ENCODE measurements around the gene RAB11FIP5.

DNA sequence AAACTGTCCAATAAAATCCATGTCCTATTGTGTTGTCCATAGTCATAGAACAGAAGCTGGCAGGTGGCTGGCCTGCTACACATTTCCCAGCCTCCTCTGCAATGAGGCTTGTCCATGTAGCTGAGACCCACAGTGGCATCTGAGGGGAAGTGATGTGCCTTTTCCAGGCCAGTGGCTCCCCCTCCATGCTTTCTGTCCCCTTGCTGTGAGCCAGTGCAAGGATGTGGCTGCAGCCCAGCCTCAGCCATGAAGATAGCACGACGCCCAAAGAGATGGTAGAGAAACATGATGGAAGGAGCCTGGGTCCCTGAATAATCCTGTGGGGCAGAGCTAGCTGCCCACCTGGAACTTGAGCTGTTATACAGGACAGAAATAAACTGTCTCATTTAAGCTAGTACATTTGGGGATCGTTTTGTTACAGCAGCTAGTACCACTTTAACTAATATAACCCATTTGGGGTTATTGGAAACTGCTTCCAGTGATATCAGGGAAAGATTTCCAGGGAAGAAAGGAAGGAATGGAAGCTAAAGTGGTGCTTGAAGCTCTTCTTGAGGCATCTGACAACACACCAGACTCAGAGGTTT is 81.6 kb downstream of the RAB11FIP5 start:
- TF ChIP-seq, protein P1, sequence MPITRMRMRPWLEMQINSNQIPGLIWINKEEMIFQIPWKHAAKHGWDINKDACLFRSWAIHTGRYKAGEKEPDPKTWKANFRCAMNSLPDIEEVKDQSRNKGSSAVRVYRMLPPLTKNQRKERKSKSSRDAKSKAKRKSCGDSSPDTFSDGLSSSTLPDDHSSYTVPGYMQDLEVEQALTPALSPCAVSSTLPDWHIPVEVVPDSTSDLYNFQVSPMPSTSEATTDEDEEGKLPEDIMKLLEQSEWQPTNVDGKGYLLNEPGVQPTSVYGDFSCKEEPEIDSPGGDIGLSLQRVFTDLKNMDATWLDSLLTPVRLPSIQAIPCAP (CRISPR knock-in tag; IDR thresholded peaks at IDR 0.05; ENCODE audit: borderline replicate concordance) = no peak
- TF ChIP-seq, protein P2, sequence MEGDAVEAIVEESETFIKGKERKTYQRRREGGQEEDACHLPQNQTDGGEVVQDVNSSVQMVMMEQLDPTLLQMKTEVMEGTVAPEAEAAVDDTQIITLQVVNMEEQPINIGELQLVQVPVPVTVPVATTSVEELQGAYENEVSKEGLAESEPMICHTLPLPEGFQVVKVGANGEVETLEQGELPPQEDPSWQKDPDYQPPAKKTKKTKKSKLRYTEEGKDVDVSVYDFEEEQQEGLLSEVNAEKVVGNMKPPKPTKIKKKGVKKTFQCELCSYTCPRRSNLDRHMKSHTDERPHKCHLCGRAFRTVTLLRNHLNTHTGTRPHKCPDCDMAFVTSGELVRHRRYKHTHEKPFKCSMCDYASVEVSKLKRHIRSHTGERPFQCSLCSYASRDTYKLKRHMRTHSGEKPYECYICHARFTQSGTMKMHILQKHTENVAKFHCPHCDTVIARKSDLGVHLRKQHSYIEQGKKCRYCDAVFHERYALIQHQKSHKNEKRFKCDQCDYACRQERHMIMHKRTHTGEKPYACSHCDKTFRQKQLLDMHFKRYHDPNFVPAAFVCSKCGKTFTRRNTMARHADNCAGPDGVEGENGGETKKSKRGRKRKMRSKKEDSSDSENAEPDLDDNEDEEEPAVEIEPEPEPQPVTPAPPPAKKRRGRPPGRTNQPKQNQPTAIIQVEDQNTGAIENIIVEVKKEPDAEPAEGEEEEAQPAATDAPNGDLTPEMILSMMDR (IDR thresholded peaks at IDR 0.05 in 2 of 3, conservative IDR thresholded peaks at IDR 0.05 in 1 of 3; ENCODE audit: insufficient read depth in 2 of 3, low read depth in 1 of 3, low read length in 3 of 3) = no peak
- TF ChIP-seq CBX2 (IDR thresholded peaks at IDR 0.05; ENCODE audit: insufficient read depth, low read length, poor library complexity, severe bottlenecking) (no peak), SMC3 (conservative IDR thresholded peaks at IDR 0.05; ENCODE audit: insufficient read depth, low read depth, low read length) (no peak), SP2 (IDR thresholded peaks at IDR 0.05; ENCODE audit: extremely low read depth, low read depth, low read length, poor library complexity, severe bottlenecking) (no peak), SP1 (CRISPR knock-in tag; IDR thresholded peaks at IDR 0.05) (no peak), POLR2AphosphoS5 (IDR thresholded peaks at IDR 0.05; ENCODE audit: control insufficient read depth, insufficient read depth, low read depth, low read length) (no peak), CBX8 (IDR thresholded peaks at IDR 0.05; ENCODE audit: borderline replicate concordance, extremely low read depth, low read depth, low read length, poor library complexity, severe bottlenecking) (no peak)
- TF ChIP-seq, protein P3, sequence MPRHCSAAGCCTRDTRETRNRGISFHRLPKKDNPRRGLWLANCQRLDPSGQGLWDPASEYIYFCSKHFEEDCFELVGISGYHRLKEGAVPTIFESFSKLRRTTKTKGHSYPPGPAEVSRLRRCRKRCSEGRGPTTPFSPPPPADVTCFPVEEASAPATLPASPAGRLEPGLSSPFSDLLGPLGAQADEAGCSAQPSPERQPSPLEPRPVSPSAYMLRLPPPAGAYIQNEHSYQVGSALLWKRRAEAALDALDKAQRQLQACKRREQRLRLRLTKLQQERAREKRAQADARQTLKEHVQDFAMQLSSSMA (CRISPR knock-in tag; IDR thresholded peaks at IDR 0.05) = no peak
- TF ChIP-seq, protein P4, sequence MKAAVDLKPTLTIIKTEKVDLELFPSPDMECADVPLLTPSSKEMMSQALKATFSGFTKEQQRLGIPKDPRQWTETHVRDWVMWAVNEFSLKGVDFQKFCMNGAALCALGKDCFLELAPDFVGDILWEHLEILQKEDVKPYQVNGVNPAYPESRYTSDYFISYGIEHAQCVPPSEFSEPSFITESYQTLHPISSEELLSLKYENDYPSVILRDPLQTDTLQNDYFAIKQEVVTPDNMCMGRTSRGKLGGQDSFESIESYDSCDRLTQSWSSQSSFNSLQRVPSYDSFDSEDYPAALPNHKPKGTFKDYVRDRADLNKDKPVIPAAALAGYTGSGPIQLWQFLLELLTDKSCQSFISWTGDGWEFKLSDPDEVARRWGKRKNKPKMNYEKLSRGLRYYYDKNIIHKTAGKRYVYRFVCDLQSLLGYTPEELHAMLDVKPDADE (conservative IDR thresholded peaks at IDR 0.05; ENCODE audit: control insufficient read depth, low read depth, low read length) = no peak
